Endodermal cell (in vitro differentiated cells): Measurements from ENCODE around the gene AKAP7. TPM values are rescaled to one million over a fixed set of nuclear protein-coding genes. Genes with fewer than 3 reads are reported as not detected.

Source experiments
- DNase-seq: peaks from one replicate; pipeline ENCODE4 v3.0.0-alpha.2; 2017
- H3K27ac ChIP-seq: 2 replicates; pipeline ENCODE4 v1.5.1; 2013; ENCODE audit warnings: mild to moderate bottlenecking, low read depth, low read length, moderate library complexity
- H3K27me3 ChIP-seq: 2 replicates; pipeline ENCODE4 v1.6.1; 2013; ENCODE audit warnings: mild to moderate bottlenecking, low read length, moderate library complexity; ENCODE audit not compliant: insufficient read depth, control insufficient read depth, poor library complexity, severe bottlenecking
- H3K36me3 ChIP-seq: 2 replicates; pipeline ENCODE4 v1.7.0; 2013; ENCODE audit warnings: mild to moderate bottlenecking, low read length, moderate library complexity; ENCODE audit not compliant: control insufficient read depth, insufficient read depth
- H3K4me1 ChIP-seq: one replicate; pipeline ENCODE4 v1.7.0; 2013; ENCODE audit warnings: low read length; ENCODE audit not compliant: control insufficient read depth, insufficient read depth
- H3K4me3 ChIP-seq: 2 replicates; pipeline ENCODE4 v1.5.1; 2013; ENCODE audit warnings: mild to moderate bottlenecking, low read length, moderate library complexity
- H3K9ac ChIP-seq: 2 replicates; pipeline ENCODE4 v1.6.1; 2013; ENCODE audit warnings: mild to moderate bottlenecking, low read length, moderate library complexity; ENCODE audit not compliant: poor library complexity, severe bottlenecking; ENCODE audit errors: extremely low read depth
- H3K9me3 ChIP-seq: 2 replicates; pipeline ENCODE4 v1.6.1; 2013; ENCODE audit warnings: mild to moderate bottlenecking, low read length, moderate library complexity; ENCODE audit not compliant: control insufficient read depth
- H3K27ac Mint-ChIP-seq: 2 replicates; pipeline ENCODE4 v1.8.0; 2020; ENCODE audit warnings: mixed read lengths
- H3K27me3 Mint-ChIP-seq: 2 replicates; pipeline ENCODE4 v1.8.0; 2021; ENCODE audit warnings: mild to moderate bottlenecking, mixed read lengths; ENCODE audit not compliant: insufficient read depth
- H3K36me3 Mint-ChIP-seq: 2 replicates; pipeline ENCODE4 v1.8.0; 2020; ENCODE audit warnings: low read depth, mixed read lengths
- H3K4me1 Mint-ChIP-seq: 2 replicates; pipeline ENCODE4 v1.8.0; 2020; ENCODE audit warnings: mixed read lengths
- H3K4me3 Mint-ChIP-seq: 2 replicates; pipeline ENCODE4 v1.8.0; 2020; ENCODE audit warnings: mild to moderate bottlenecking, moderate library complexity, mixed read lengths
- H3K9me3 Mint-ChIP-seq: 2 replicates; pipeline ENCODE4 v1.8.0; 2020; ENCODE audit warnings: mild to moderate bottlenecking, mixed read lengths
- CTCF ChIP-seq: fragments of 200-600 bp; sonication (generic); conservative IDR thresholded peaks from 2 replicates; pipeline ENCODE4 v1.5.0; 2021; ENCODE audit warnings: antibody characterized with exemption, mild to moderate bottlenecking
- WGBS, 2 experiments: methylation state at CpG; one replicate each; pipeline versions ENCODE4 v1.1.5 to v1.1.7; 2013; ENCODE audit warnings: missing lambda C conversion rate in 2 of 2, mixed read lengths in 1 of 2; ENCODE audit not compliant: insufficient coverage in 1 of 2, insufficient read length in 1 of 2; 5-methylcytosine and 5-hydroxymethylcytosine counted together
- total RNA-seq, 2 donors: library from RNA; stranded (reverse); fragmentation: NEBNext Ultra II Directional in 1 of 2; extraction: Animal tissue kit (Norgen Biotek cat#: 25700) in 1 of 2; gene quantifications; 2 replicates in 1 of 2; 3 replicates in 1 of 2; pipeline ENCODE4 v1.2.1, GENCODE V29; 2021

AKAP7 gene
- total RNA-seq, 2 donors from 2014 or later = 6.2 to 6.7 TPM

DNA sequence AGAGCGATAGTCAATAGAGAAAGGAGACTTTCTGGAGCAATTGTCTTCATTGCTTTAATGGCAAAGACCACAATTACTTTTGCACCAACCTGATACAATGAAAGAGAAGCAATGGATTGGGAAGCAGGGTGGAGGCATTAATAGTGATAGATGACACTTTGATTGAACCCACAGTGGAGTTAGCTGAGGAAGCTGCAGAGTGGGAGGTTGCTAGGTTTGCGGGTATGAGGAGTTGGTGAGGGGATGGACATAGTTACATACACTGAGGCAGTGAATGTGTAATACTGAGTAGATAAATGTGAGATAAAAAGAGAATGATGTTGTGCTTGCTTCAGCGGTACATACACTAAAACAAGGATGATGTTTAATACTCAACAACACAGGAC is 91.9 kb downstream of the AKAP7 start:
- Mint-ChIP-seq H3K4me3 (no peak overlapping the region), H3K4me1 (peaks cover 4% of the 10 kb centered on the region), H3K27me3 (no peaks in the 10 kb centered on the region), H3K27ac (no peak overlapping the region), H3K9me3 (no peaks in the 10 kb centered on the region), H3K36me3 (no peaks in the 10 kb centered on the region)
- H3K4me1 ChIP-seq = no peaks in the 10 kb centered on the region
- no peak overlapping the region for H3K4me3 ChIP-seq
- no peak for DNase-seq
- no peak overlapping the region for H3K9ac ChIP-seq
- no peaks in the 10 kb centered on the region for H3K9me3 ChIP-seq
- no peak overlapping the region for H3K27ac ChIP-seq
- no peak for TF ChIP-seq CTCF
- 96 to 100% methylated on average over 2 to 3 of the region's 3 CpGs for WGBS, 2 experiments
- H3K27me3 ChIP-seq = no peaks in the 10 kb centered on the region
- H3K36me3 ChIP-seq = no peaks in the 10 kb centered on the region

- Histone ChIP-seq H3K9me3 (no peaks in the 10 kb centered on the region), H3K9ac (no peak overlapping the region), H3K4me3 (no peak overlapping the region), H3K36me3 (no peaks in the 10 kb centered on the region), H3K27ac (no peak overlapping the region), H3K27me3 (no peaks in the 10 kb centered on the region), H3K4me1 (peaks cover 3% of the 10 kb centered on the region)
- Mint-ChIP-seq H3K27me3 (peaks cover 2% of the 10 kb centered on the region), H3K9me3 (peaks cover 6% of the 10 kb centered on the region), H3K36me3 (no peaks in the 10 kb centered on the region), H3K4me1 (peaks cover 9% of the 10 kb centered on the region), H3K4me3 (no peak overlapping the region), H3K27ac (no peak overlapping the region)
- WGBS, 2 experiments = 100% methylated on average over 1 to 2 of the region's 2 CpGs
- no peak for DNase-seq
- TF ChIP-seq CTCF = no peak
Measured at GRCh38 chr6:131231103-131231502, 95.8 kb downstream of the AKAP7 start.

DNA sequence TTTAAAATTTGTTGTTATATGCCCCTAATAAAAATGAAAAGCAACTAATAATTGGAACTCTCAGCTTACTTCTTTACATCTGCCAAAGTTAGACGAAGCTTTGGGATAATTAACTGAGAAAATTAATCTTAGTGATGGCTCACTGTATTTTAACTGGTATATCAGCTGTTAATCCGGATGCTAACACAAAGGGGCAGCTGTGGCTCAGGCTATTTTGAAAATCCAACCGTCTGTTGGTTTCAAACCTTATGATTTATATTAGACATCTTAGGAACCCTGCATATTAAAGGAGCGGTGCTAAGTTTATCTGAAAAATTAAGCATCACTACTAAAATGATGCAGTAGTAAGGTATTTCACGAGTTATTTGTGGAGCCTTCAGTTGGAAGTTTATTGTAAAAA is 96.6 kb downstream of the AKAP7 start:
- Mint-ChIP-seq H3K27me3 (peaks cover 6% of the 10 kb centered on the region), H3K36me3 (no peaks in the 10 kb centered on the region), H3K4me1 (peaks cover 8% of the 10 kb centered on the region), H3K27ac (no peak overlapping the region), H3K4me3 (no peak overlapping the region), H3K9me3 (peaks cover 13% of the 10 kb centered on the region)
- no peak overlapping the region for H3K4me3 ChIP-seq
- H3K27me3 ChIP-seq = no peaks in the 10 kb centered on the region
- DNase-seq = no peak
- H3K9me3 ChIP-seq = no peaks in the 10 kb centered on the region
- WGBS, 2 experiments = 88 to 100% methylated on average over 1 to 5 of the region's 5 CpGs
- no peak for TF ChIP-seq CTCF
- no peak overlapping the region for H3K9ac ChIP-seq
- peaks cover 3% of the 10 kb centered on the region for H3K4me1 ChIP-seq
- no peak overlapping the region for H3K27ac ChIP-seq
- H3K36me3 ChIP-seq = no peaks in the 10 kb centered on the region
